ENCODE measurements around the gene ABL2.

GRCh38 chr1:179205284-179205683 is 24.2 kb downstream of the ABL2 start:
- TF ChIP-seq POLR2A (IDR thresholded peaks at IDR 0.05; ENCODE audit: low read length) (no peak), GATA1 (IDR thresholded peaks at IDR 0.05; ENCODE audit: low read depth, low read length) (no peak)

Measured in erythroblast (primary cell).